ENCODE results near the gene SPHK2.

DNA sequence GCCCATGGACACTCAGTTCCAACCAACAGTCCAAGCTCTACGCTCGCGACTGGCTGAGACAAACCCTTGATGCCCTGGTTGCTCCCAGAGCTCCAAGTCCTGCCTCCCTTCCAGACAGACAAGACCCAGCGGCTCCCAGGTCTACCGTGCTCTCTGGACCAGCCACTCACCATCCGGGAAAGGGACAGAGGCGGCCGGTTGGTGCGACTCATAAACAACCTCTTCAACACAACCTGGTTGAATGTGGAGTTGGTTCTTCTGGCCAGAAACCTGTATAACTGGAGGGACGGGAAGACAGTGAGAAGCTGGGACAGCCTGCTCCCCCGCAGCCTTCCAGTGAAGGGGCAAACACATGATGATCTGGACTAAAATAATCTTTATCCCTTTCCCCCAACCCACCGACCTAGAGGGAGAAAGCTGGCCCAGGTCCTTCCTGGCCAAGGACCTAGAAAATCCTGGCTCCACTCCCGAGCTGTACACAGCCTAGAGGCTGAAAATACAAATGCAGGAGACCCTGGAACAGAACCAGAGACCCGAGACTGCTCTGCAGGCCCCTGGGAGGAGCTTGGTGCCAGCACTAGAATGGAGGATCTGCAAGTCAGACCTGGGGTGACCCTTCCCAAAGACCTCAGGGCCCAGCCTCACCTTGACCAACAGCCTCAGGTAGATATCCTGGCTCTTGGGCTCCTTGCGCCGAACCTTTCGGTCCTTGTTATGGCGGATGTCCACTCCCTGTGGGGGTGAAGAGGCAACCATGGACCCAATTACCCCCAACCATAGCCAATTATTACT lies 2.0 kb upstream of the SPHK2 start:
- no peak for TF ChIP-seq POLR2A (IDR thresholded peaks at IDR 0.05)
- TF ChIP-seq, protein P1, sequence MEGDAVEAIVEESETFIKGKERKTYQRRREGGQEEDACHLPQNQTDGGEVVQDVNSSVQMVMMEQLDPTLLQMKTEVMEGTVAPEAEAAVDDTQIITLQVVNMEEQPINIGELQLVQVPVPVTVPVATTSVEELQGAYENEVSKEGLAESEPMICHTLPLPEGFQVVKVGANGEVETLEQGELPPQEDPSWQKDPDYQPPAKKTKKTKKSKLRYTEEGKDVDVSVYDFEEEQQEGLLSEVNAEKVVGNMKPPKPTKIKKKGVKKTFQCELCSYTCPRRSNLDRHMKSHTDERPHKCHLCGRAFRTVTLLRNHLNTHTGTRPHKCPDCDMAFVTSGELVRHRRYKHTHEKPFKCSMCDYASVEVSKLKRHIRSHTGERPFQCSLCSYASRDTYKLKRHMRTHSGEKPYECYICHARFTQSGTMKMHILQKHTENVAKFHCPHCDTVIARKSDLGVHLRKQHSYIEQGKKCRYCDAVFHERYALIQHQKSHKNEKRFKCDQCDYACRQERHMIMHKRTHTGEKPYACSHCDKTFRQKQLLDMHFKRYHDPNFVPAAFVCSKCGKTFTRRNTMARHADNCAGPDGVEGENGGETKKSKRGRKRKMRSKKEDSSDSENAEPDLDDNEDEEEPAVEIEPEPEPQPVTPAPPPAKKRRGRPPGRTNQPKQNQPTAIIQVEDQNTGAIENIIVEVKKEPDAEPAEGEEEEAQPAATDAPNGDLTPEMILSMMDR (IDR thresholded peaks at IDR 0.05): no peak
- TF ChIP-seq POLR2AphosphoS5 (IDR thresholded peaks at IDR 0.05): no peak

All from upper lobe of left lung (tissue), 4 donors.